Activated naive CD4-positive, alpha-beta T cell treated with anti-CD3 and anti-CD28 coated beads for 36 hours (primary cell): ENCODE data around the gene KISS1. TPM values are rescaled to one million over a fixed set of nuclear protein-coding genes. Genes with fewer than 3 reads are reported as not detected.
"Not testable (repeated sequence)": the region's sequence is repeated elsewhere in the genome, so short reads cannot be mapped to it uniquely, and the experiment has no call there.

ENCODE experiments used
- CTCF ChIA-PET: fragments of 350-600 bp; sonication (Branson Sonifier 250); formaldehyde crosslinking; loops from one replicate; lab custom pipeline; 2021; ENCODE audit warnings: antibody characterized with exemption; lab: Charles Lee
- DNase-seq: peaks from one replicate; pipeline ENCODE4 v3.0.0-alpha.2; 2020
- H3K27ac Mint-ChIP-seq: one replicate; pipeline ENCODE4 v1.8.0; 2021; ENCODE audit warnings: mild to moderate bottlenecking, mixed read lengths
- H3K27me3 Mint-ChIP-seq: one replicate; pipeline ENCODE4 v1.8.0; 2021; ENCODE audit warnings: low read depth, mixed read lengths
- H3K36me3 Mint-ChIP-seq: one replicate; pipeline ENCODE4 v1.8.0; 2021; ENCODE audit warnings: low read depth, mixed read lengths
- H3K4me1 Mint-ChIP-seq: one replicate; pipeline ENCODE4 v1.8.0; 2021; ENCODE audit warnings: low read depth, mixed read lengths
- H3K4me3 Mint-ChIP-seq: one replicate; pipeline ENCODE4 v1.8.0; 2021; ENCODE audit warnings: mild to moderate bottlenecking, moderate library complexity, mixed read lengths
- H3K9me3 Mint-ChIP-seq: one replicate; pipeline ENCODE4 v1.8.0; 2021; ENCODE audit warnings: mixed read lengths
- intact Hi-C: fragments of 100-400 bp; cut with micrococcal nuclease; formaldehyde crosslinking; loops from one replicate; pipeline ENCODE4 v1.15.1; 2023
- total RNA-seq, 2 experiments: library from RNA; stranded (reverse); gene quantifications; one replicate each; pipeline ENCODE4 v1.2.3, GENCODE V29; 2021

The KISS1 gene, protein sequence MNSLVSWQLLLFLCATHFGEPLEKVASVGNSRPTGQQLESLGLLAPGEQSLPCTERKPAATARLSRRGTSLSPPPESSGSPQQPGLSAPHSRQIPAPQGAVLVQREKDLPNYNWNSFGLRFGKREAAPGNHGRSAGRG
- total RNA-seq, result not detected

DNA sequence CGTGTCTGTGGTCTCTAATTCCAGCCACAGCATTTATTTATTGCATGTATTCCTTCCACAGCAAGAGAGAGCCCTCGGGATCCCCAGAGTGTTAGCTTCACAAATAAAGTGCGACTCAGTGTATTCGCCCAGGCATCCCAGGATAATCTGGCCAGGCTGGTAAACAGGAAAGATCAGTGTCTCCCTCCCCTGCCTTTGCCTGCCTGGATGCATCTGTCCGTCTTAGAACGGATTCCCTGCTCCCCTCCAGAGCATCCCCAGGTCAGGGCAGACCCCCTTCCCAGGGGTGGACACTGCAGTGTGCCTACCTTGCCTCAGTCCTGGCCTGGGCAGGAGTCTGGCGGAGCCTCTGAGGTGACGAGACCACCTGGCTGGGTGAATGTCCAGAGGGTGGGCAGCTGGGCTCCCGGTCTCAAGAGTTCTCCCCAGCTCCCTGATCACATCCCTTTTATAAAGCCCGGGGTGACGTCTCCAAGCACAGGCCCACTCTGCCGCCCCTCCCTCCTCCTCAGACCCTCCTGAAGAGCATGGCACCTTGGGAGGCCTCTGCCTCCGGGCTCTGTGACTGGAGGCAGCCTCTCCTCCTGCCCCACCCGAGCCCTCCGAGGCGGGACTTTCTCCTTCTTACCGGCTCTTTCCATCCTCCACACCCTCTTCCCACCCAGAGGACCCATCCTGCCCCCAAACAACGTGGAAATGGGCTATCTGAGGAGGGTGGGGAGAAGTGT lies at the start of gene KISS1:
Gene KISS1 (minus strand): TSS at position 424 of the 728 bp plus-strand sequence. CDS start 3,615 bp downstream, outside the sequence.
- Mint-ChIP-seq H3K9me3 (no peaks in the 10 kb centered on the region), H3K36me3 (no peaks in the 10 kb centered on the region), H3K27me3 (peaks cover 13% of the 10 kb centered on the region), H3K27ac (no peak within 1 kb of the TSS), H3K4me1 (peaks cover 3% of the 10 kb centered on the region), H3K4me3 (no peak within 1 kb of the TSS)
- CTCF ChIA-PET, result interaction anchor here (0.6 kb wide), 1 partner anchor 167 kb away, joined by 3 read pairs; no protein-coding TSS in a partner anchor
- no peak for DNase-seq
- intact Hi-C loops, result no loop called here

- H3K27ac Mint-ChIP-seq, result no peak overlapping the region
- H3K9me3 Mint-ChIP-seq, result no peaks in the 10 kb centered on the region
- CTCF ChIA-PET, result interaction anchor here (1.3 kb wide), 1 partner anchor 29 kb away, joined by 3 read pairs; the partner anchor contains the start of gene GOLT1A
- no peaks in the 10 kb centered on the region for H3K4me1 Mint-ChIP-seq
- no peak for DNase-seq
- H3K4me3 Mint-ChIP-seq, result no peak overlapping the region
- no peaks in the 10 kb centered on the region for H3K27me3 Mint-ChIP-seq
- H3K36me3 Mint-ChIP-seq, result no peaks in the 10 kb centered on the region
- intact Hi-C loops, result no loop called here
These were observed 46.6 kb upstream of the KISS1 start for GRCh38 chr1:204242920-204243319.

GRCh38 chr1:204241914-204242313 lies 45.6 kb upstream of the KISS1 start:
- CTCF ChIA-PET, result interaction anchor here (1.3 kb wide), 1 partner anchor 28 kb away, joined by 3 read pairs; the partner anchor contains the start of gene GOLT1A

DNA sequence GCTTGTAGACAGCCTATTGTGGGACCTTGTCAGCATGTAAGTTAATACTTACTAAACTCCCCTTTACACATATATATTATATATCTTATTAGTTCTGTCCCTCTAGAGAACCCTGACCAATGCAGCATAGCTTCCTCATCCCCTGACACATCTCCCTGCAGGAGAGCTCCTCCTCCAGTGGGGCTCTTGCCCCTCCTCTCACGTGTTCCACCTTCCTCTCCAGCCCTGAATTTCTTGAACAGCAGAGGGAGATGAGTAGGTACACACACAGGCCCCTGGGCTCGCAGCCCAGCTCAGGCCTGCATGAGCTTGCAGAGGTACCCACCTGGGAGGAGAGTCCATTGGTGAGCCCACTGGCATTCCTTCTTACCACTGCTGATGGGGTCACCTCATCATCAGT lies 44.8 kb upstream of the KISS1 start:
- H3K9me3 Mint-ChIP-seq, result no peaks in the 10 kb centered on the region
- H3K27me3 Mint-ChIP-seq, result peaks cover 2% of the 10 kb centered on the region
- H3K36me3 Mint-ChIP-seq, result no peaks in the 10 kb centered on the region
- intact Hi-C loops, result no loop called here
- H3K4me1 Mint-ChIP-seq, result no peaks in the 10 kb centered on the region
- no peak overlapping the region for H3K27ac Mint-ChIP-seq
- DNase-seq, result no peak
- H3K4me3 Mint-ChIP-seq, result no peak overlapping the region
- CTCF ChIA-PET, result interaction anchor here (0.6 kb wide), 1 partner anchor 1100 kb away, joined by 3 read pairs; no protein-coding TSS in a partner anchor

More at GRCh38 chr1:204241914-204242313, 45.6 kb upstream of the KISS1 start:
- H3K36me3 Mint-ChIP-seq, result no peaks in the 10 kb centered on the region
- H3K27me3 Mint-ChIP-seq, result no peaks in the 10 kb centered on the region
- H3K4me3 Mint-ChIP-seq, result no peak overlapping the region
- no peak for DNase-seq
- H3K9me3 Mint-ChIP-seq, result no peaks in the 10 kb centered on the region
- no peaks in the 10 kb centered on the region for H3K4me1 Mint-ChIP-seq
- no peak overlapping the region for H3K27ac Mint-ChIP-seq
- intact Hi-C loops, result no loop called here

- CTCF ChIA-PET, result no interaction called here
- no peak overlapping the region for H3K4me3 Mint-ChIP-seq
- no peak for DNase-seq
- no peaks in the 10 kb centered on the region for H3K36me3 Mint-ChIP-seq
- peaks cover 3% of the 10 kb centered on the region for H3K27me3 Mint-ChIP-seq
- no peaks in the 10 kb centered on the region for H3K4me1 Mint-ChIP-seq
- intact Hi-C loops, result no loop called here
- H3K9me3 Mint-ChIP-seq, result no peaks in the 10 kb centered on the region
- H3K27ac Mint-ChIP-seq, result no peak overlapping the region
These were observed 43.9 kb upstream of the KISS1 start for GRCh38 chr1:204240233-204240632.

DNA sequence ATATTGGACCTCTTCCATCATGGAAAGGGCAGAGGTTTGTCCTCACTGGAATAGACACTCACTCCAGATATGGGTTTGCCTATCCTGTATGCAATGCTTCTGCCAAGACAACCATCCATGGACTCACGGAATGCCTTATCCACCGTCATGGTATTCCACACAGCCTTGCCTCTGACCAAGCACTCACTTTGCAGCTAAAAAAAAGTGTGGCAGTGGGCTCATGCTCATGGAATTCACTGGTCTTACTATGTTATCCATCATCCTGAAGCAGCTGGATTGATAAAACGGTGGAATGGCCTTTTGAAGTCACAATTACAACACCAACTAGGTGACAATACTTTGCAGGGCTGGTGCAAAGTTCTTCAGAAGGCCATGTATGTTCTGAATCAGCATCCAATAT lies 43.1 kb upstream of the KISS1 start:
- H3K4me3 Mint-ChIP-seq, H3K27me3 Mint-ChIP-seq, H3K36me3 Mint-ChIP-seq, intact Hi-C loops, DNase-seq, H3K27ac Mint-ChIP-seq, H3K9me3 Mint-ChIP-seq, H3K4me1 Mint-ChIP-seq: not testable (repeated sequence)
- CTCF ChIA-PET, result interaction anchor here (0.6 kb wide), 1 partner anchor 548 kb away, joined by 3 read pairs; no protein-coding TSS in a partner anchor

GRCh38 chr1:204238520-204238919 lies 42.2 kb upstream of the KISS1 start:
- H3K4me3 Mint-ChIP-seq, CTCF ChIA-PET, DNase-seq, H3K4me1 Mint-ChIP-seq, H3K9me3 Mint-ChIP-seq, H3K27me3 Mint-ChIP-seq, H3K27ac Mint-ChIP-seq, H3K36me3 Mint-ChIP-seq, intact Hi-C loops: not testable (repeated sequence)

DNA sequence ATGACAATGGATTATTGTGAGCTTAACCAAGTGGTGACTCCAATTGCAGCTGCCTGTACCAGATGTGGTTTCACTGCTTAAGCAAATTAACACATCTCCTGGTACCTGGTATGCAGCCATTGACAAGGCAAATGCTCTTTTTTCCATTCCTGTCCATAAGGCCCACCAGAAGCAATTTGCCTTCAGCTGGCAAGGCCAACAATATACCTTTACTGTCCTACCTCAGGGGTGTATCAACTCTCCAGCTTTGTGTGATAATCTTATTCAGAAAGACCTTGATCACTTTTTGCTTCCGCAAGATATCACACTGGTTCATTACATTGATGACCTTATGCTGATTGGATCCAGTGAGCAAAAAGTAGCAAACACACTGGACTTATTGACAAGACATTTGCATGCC lies 41.2 kb upstream of the KISS1 start:
- intact Hi-C loops, H3K27me3 Mint-ChIP-seq, H3K36me3 Mint-ChIP-seq, DNase-seq, H3K9me3 Mint-ChIP-seq, H3K4me1 Mint-ChIP-seq, H3K4me3 Mint-ChIP-seq, H3K27ac Mint-ChIP-seq: not testable (repeated sequence)
- CTCF ChIA-PET, result interaction anchor here (1.0 kb wide), 1 partner anchor 126 kb away, joined by 3 read pairs; no protein-coding TSS in a partner anchor

DNA sequence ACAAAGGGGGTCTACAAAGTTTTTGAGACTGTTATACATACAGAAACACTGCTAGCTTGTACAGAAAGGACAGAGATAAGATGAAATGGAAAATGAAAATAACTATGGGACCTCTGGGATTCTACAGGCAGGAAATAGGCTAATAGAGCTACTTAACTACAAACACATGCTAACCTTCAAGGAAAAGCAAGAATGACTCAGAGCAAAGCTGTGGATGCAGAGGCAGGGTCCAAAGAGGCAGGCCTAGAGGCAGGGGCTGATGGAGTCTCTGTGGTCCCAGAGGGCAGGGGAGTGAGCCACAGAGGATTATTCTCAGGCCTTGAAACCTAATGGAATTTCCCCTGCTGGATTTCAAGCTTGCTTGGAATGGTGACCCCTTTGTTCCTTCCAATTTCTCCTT lies 36.2 kb upstream of the KISS1 start:
- no peaks in the 10 kb centered on the region for H3K36me3 Mint-ChIP-seq
- CTCF ChIA-PET, result interaction anchor here (1.2 kb wide), 1 partner anchor 26 kb away, joined by 5 read pairs; no protein-coding TSS in a partner anchor
- peaks cover 3% of the 10 kb centered on the region for H3K27me3 Mint-ChIP-seq
- H3K9me3 Mint-ChIP-seq, result no peaks in the 10 kb centered on the region
- no peak overlapping the region for H3K4me3 Mint-ChIP-seq
- intact Hi-C loops, result no loop called here
- DNase-seq, result no peak
- H3K27ac Mint-ChIP-seq, result no peak overlapping the region
- no peaks in the 10 kb centered on the region for H3K4me1 Mint-ChIP-seq

DNA sequence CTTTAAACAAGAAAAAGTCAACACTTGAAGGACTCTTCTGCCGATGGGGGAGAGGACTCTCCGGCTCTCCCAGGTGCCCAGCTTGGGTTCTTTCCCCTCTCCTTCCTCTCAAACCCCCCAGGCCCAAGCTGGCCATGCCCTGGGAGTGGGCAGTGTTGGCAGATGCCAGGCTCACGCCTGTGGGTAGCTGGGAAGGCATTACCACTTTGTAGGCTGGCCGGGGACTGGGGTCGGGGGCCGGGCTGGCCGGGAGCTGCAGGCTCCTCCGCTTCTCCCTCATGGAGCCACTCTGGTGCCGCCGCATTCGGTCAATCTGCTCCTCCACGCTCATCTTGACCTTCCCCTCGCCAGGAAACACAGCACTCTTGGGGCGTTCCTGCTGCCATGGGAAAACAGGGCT lies 33.9 kb upstream of the KISS1 start:
- Mint-ChIP-seq H3K4me1 (no peaks in the 10 kb centered on the region), H3K27ac (no peak overlapping the region), H3K27me3 (no peaks in the 10 kb centered on the region), H3K36me3 (no peaks in the 10 kb centered on the region), H3K4me3 (no peak overlapping the region), H3K9me3 (no peaks in the 10 kb centered on the region)
- no peak for DNase-seq
- intact Hi-C loops, result no loop called here
- CTCF ChIA-PET, result interaction anchor here (1.8 to 3.0 kb wide), 2 partner anchors 24 to 133 kb away, joined by 10 to 12 read pairs; no protein-coding TSS in a partner anchor

- Mint-ChIP-seq H3K4me1 (no peaks in the 10 kb centered on the region), H3K27ac (no peak overlapping the region), H3K36me3 (no peaks in the 10 kb centered on the region), H3K4me3 (no peak overlapping the region), H3K27me3 (no peaks in the 10 kb centered on the region), H3K9me3 (no peaks in the 10 kb centered on the region)
- CTCF ChIA-PET, result interaction anchor here (1.2 to 3.0 kb wide), 4 partner anchors 22 to 274 kb away, joined by 3 to 12 read pairs (median 7); no protein-coding TSS in a partner anchor
- intact Hi-C loops, result no loop called here
- DNase-seq, result no peak
These were observed 32.6 kb upstream of the KISS1 start for GRCh38 chr1:204228896-204229295.

DNA sequence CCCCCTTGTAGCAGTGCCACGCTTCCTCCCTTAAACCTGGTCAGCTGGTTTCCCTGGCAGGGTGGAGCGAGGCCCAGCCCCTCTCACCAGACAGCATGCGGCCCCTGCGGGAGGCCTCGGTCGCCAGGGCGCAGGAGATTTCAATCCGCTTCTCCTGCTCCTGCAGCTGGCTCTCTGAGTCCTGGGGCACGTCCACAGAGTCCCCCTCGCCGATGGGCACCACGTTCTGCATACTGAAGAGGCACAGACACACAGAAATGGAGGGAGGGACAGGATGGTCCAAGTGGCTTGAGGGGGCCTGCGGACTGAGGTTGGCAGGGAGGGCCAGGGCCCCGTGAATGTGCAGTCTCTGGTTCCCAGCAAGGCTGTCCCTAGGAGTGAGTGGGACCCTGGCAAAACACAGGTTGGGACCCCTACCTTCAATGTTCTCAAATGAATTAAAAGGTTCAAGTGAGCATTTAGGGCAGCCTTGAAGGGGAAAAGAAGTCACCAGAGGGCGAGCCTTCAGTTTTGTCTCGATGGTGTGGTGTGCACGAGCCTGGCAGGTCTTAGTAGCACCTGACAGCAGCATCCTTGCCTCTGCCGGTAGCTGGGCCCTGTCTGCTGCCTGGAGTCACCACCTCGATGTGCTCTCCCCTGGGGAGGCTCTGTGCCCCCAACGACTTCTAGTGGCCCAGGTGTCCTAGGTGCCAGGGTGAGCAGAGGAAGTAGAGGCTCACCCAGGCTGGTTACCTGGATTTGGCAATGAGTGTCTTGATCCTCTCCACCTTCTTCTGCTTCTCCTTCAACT lies 31.9 kb upstream of the KISS1 start:
- Mint-ChIP-seq H3K4me3 (no peak overlapping the region), H3K27me3 (no peaks in the 10 kb centered on the region), H3K36me3 (no peaks in the 10 kb centered on the region), H3K4me1 (no peaks in the 10 kb centered on the region), H3K9me3 (no peaks in the 10 kb centered on the region), H3K27ac (no peak overlapping the region)
- intact Hi-C loops, result no loop called here
- DNase-seq, result no peak
- CTCF ChIA-PET, result interaction anchor here (1.2 to 3.0 kb wide), 4 partner anchors 21 to 275 kb away, joined by 3 to 12 read pairs (median 8); no protein-coding TSS in a partner anchor
